CD4-positive, alpha-beta T cell treated with Interleukin-2 at 100 ng/mL for 4 hours (primary cell): ENCODE results near the gene COG4.

Experiments used
- DNase-seq: peaks from one replicate; pipeline ENCODE4 v3.0.0-alpha.2; 2020; ENCODE audit warnings: low spot score

COG4 gene

GRCh38 chr16:70478912-70479341 is 44.4 kb downstream of the COG4 start:
- no peak for DNase-seq

DNA sequence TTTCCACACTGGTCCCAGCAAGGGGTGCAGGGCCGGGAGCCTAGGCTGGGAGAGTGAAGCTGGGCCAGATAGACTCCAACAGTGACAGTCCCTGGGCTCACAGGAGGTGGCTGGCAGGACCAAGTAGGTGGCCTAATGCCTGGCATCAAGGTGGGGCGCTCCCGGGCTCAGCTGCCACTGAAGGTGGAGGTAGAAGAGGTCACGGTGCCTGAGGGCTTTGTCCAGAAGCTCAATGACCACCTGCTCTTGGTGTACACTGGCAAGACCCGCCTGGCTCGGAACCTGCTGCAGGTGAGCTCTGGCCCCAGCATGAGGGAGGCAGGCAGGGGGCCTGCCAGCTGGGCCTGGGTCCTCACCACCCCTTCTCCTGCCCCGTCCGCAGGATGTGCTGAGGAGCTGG is 45.2 kb downstream of the COG4 start:
- DNase-seq: no peak

DNA sequence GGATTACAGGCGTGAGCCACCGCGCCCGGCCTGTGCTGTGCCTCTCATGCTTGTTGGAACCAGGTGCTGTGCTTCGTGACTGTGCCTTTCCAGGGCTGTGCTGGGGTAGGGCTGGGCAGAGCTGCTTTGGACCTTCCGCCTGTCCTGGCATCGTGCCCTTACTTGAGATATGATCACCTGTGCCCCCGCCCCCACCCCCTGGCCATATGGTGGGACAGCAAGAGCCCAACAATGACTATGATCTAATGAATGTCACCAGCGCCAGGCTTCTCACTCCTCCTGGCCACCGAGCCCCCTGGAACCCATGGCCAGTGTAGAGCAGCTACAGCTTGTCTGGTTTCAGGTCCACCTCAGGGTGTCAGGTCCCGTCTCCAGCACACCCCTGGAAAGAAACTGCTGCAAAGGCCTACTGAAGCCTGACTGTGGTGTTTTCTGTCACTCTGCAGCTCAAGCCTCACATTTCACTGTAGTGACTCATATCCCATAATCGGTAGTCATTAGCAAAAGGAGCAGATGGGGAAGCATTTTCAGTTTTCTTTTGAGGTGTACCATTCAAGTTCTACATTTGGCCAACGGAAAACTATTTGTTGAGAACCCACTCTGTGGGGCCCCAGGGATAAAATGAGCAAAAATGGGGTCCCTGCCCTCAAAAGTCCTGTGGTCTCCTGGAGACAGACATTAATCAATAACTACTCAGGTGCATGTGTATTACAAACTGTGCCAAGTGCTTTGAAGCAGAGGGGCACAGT is 46.9 kb downstream of the COG4 start:
- no peak for DNase-seq

DNA sequence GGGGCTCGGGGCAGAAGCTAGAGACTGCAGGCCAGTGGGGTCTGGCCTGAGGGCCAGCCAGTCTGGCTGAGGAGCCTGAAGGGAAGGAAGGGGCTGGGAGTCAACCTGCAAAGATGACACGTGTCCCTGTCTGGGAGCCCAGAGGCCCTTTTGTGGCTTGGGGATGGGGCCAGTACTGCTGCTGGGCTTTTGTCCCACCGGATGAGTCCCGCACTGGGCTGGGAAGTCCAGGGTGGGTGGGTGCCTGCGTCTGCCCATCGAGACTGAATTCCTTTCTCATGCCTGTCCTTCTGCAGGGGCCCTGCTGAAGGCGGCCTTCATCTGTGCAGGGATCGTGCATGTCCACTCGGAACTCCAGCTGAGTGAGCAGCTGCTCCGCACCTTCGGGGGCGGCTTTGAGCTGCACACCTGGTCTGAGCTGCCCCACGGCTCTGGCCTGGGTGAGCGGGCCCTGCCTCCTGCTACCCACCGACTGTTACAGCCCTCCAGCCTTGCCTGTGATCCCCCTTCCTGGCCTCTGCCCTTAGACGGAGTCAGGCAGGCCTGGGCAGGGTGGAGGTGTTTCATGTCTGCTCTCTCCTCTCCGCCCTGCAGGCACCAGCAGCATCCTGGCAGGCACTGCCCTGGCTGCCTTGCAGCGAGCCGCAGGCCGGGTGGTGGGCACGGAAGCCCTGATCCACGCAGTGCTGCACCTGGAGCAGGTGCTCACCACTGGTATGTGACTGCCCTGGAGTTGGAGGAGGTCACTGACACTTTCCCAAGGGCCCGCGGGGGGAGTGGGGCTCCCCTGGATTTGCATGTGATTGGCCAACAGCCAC is 48.1 kb downstream of the COG4 start:
- DNase-seq: no peak

GRCh38 chr16:70474320-70475053 is 48.9 kb downstream of the COG4 start:
- no peak for DNase-seq

GRCh38 chr16:70473446-70474319 is 49.7 kb downstream of the COG4 start:
- DNase-seq: no peak

- DNase-seq: no peak
Measured at GRCh38 chr16:70472786-70473433, 50.4 kb downstream of the COG4 start.

- no peak for DNase-seq
Measured at GRCh38 chr16:70470927-70471341, 52.4 kb downstream of the COG4 start.

DNA sequence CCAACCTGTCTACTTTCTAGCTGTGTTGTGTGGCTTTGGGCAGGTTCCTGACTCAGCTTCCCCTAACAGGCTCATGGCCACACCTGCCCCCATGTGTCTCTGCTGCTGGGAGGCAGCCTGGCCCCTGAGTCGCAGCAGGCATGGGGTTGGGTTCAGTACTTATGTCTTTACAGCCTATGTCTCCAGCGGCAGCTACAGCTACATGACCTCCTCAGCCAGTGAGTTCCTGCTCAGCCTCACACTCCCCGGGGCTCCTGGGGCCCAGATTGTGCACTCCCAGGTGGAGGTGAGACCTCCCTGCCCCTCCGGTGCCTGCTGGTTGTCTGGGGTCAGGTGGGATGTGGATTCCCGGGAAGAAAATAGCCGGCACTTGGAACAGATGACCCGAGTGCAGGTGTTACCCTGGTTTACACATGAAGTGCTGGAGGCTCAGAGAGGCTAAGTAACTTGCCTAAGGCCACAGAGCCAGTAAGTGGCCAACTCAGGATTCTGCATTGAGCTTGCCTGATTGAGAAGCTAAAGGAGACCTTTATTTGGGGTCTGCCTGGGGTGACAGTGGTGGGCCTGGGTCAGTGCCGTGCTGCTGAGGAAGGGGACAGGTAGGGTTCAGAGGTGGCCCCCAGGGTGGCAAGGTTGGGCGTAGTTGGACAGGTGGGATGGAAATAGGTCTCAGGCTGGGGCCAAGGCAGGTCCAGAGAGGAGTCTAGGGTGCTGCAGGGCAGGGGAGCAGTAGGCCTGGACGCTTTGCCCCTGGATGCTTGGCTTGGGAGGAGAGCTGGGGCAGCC is 53.0 kb downstream of the COG4 start:
- DNase-seq: no peak

GRCh38 chr16:70468776-70469525 is 54.4 kb downstream of the COG4 start:
- no peak for DNase-seq

DNA sequence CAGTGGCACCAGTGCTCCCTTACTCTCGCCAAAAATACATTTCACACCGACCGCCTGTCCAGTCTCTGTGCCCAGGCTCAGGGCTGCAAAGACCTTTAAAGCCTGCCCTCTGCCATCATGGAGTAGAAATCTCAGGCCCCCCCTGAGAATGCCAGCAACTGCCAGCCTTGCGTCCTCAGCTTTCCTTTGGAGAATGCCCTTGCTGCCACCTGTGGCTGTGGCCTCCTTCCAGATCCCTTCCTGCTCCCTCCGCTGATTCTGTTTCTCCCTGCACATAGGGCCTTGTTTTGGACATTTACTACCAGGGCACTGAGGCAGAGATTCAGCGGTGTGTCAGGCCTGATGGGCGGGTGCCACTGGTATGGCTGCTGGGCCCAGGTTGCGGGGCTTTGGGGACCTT is 55.7 kb downstream of the COG4 start:
- no peak for DNase-seq

DNA sequence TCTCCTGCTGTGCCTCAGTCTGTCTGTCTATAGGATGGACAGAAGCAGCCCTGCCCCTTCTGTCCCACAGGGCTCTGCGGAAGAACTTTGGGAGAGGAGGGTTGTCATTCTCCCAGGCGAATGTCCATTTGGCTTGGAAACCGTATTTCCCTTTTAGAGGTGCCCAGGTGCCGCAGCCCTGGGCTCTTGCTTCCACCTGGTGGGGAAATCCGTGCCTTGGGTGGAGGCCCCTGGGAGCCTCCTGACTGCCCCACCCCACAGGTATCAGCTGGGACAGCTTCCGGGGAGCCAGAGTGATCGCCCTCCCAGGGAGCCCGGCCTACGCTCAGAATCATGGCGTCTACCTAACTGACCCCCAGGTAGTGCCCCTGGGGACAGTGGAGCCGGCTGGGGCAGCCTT is 56.2 kb downstream of the COG4 start:
- DNase-seq: no peak

- DNase-seq: no peak
Measured at GRCh38 chr16:70466805-70467076, 56.6 kb downstream of the COG4 start.

GRCh38 chr16:70465999-70466804 is 57.2 kb downstream of the COG4 start:
- no peak for DNase-seq

- DNase-seq: no peak
Measured at GRCh38 chr16:70463235-70463634, 60.1 kb downstream of the COG4 start.

GRCh38 chr16:70460737-70461261 is 62.6 kb downstream of the COG4 start:
- no peak for DNase-seq

DNA sequence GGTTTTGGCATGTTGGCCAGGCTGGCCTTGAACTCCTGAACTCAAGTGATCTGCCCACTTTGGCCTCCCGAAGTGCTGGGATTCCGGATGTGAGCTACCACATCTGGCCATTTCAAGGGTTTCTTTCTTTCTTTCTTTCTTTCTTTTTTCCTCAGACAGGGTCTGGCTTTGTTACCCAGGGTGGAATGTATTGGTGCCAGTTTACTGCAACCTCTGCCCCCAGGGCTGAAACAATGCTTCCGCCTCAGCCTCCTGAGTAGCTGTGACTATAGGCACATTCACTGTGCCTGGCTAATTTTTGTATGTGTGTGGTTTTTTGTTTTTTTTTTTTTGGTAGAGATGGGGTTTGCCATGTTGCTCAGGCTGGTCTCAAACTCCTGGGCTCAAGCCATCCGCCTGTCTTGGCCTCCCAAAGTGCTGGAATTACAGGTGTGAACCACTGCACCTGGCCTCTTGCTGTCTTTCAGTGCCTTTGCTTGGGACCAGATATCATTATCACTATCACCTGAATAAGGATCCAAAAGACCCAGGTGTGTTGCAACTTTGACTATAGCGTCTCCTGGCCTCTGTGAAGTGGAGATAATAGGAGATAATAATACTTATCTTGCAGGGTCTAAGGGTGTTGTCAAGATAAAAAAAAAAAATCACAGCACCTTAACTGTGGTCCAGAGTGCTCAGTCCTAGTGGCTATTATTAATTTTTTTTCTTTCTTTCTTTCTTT is 65.7 kb downstream of the COG4 start:
- DNase-seq: no peak

DNA sequence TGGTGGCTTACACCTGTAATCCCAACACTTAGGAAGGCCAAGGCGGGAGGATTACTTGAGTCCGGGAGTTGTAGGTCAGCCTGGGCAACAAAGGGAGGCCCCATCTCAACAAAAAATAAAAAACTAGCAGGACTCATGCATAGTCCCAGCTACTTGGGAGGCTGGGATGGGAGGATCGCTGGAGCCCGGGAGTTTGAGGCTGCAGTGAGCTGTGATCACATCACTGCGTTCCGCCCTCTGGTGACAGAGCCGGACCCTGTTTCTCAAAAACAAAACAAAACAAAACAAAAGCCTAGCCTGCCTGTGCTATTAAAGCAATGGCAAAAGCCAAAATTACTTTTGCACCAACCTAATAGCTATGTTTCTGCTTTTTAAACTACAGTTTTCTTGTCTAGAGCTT is 67.4 kb downstream of the COG4 start:
- no peak for DNase-seq
